ENCODE data around the gene PGBD4. TPM values are rescaled to one million over a fixed set of nuclear protein-coding genes. Genes with fewer than 3 reads are reported as not detected.

PGBD4 gene
- total and polyA plus RNA-seq, 2 of the 13 experiments (the other 11 are each of a cell fraction or from before 2014, with no cell fraction given), result 1.4 to 1.7 TPM

GRCh38 chr15:34101366-34102174 is at the start of gene PGBD4, which contains the start of gene EMC7 (continued):
- TF ChIP-seq, protein P1, sequence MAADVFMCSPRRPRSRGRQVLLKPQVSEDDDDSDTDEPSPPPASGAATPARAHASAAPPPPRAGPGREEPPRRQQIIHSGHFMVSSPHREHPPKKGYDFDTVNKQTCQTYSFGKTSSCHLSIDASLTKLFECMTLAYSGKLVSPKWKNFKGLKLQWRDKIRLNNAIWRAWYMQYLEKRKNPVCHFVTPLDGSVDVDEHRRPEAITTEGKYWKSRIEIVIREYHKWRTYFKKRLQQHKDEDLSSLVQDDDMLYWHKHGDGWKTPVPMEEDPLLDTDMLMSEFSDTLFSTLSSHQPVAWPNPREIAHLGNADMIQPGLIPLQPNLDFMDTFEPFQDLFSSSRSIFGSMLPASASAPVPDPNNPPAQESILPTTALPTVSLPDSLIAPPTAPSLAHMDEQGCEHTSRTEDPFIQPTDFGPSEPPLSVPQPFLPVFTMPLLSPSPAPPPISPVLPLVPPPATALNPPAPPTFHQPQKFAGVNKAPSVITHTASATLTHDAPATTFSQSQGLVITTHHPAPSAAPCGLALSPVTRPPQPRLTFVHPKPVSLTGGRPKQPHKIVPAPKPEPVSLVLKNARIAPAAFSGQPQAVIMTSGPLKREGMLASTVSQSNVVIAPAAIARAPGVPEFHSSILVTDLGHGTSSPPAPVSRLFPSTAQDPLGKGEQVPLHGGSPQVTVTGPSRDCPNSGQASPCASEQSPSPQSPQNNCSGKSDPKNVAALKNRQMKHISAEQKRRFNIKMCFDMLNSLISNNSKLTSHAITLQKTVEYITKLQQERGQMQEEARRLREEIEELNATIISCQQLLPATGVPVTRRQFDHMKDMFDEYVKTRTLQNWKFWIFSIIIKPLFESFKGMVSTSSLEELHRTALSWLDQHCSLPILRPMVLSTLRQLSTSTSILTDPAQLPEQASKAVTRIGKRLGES (CRISPR knock-in tag; IDR thresholded peaks at IDR 0.05; ENCODE audit: borderline replicate concordance), result no peak
- TF ChIP-seq UBTF (CRISPR knock-in tag; IDR thresholded peaks at IDR 0.05) (peak; percentile 74), DNMT1 (CRISPR knock-in tag; IDR thresholded peaks at IDR 0.05) (no peak), NFE2 (CRISPR knock-in tag; IDR thresholded peaks at IDR 0.05) (no peak), ZSCAN31 (CRISPR knock-in tag; IDR thresholded peaks at IDR 0.05; ENCODE audit: low read depth) (0 out of 2 replicates have a peak, but pooled peaks have one; percentile 28), MAFF (IDR thresholded peaks at IDR 0.05; ENCODE audit: low read depth, low read length) (no peak), MYNN (CRISPR knock-in tag; IDR thresholded peaks at IDR 0.05; ENCODE audit: low read depth) (no peak), NR2F2 (IDR thresholded peaks at IDR 0.05; ENCODE audit: borderline replicate concordance, low read depth) (no peak), POLR2AphosphoS5 (IDR thresholded peaks at IDR 0.05; ENCODE audit: low read depth, low read length) (peak; percentile 84), FLYWCH1 (CRISPR knock-in tag; IDR thresholded peaks at IDR 0.05) (no peak), ZBTB34 (CRISPR knock-in tag; IDR thresholded peaks at IDR 0.05) (no peak; the same call in 1 of the 2 replicates), ZNF335 (CRISPR knock-in tag; IDR thresholded peaks at IDR 0.05) (no peak), ZNF703 (CRISPR knock-in tag; IDR thresholded peaks at IDR 0.05; ENCODE audit: borderline replicate concordance) (no peak)
- TF ChIP-seq, protein P2, sequence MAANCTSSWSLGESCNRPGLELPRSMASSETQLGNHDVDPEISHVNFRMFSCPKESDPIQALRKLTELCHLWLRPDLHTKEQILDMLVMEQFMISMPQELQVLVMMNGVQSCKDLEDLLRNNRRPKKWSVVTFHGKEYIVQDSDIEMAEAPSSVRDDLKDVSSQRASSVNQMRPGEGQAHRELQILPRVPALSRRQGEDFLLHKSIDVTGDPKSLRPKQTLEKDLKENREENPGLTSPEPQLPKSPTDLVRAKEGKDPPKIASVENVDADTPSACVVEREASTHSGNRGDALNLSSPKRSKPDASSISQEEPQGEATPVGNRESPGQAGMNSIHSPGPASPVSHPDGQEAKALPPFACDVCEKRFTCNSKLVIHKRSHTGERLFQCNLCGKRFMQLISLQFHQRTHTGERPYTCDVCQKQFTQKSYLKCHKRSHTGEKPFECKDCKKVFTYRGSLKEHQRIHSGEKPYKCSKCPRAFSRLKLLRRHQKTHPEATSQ (CRISPR knock-in tag; IDR thresholded peaks at IDR 0.05; ENCODE audit: borderline replicate concordance), result no peak
- TF ChIP-seq, protein P3, sequence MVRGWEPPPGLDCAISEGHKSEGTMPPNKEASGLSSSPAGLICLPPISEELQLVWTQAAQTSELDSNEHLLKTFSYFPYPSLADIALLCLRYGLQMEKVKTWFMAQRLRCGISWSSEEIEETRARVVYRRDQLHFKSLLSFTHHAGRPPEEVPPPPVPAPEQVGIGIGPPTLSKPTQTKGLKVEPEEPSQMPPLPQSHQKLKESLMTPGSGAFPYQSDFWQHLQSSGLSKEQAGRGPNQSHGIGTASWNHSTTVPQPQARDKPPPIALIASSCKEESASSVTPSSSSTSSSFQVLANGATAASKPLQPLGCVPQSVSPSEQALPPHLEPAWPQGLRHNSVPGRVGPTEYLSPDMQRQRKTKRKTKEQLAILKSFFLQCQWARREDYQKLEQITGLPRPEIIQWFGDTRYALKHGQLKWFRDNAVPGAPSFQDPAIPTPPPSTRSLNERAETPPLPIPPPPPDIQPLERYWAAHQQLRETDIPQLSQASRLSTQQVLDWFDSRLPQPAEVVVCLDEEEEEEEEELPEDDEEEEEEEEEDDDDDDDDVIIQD (CRISPR knock-in tag; IDR thresholded peaks at IDR 0.05; ENCODE audit: low read depth), result peak; percentile 32; the same call in 1 of the 2 replicates

Data from HepG2 (cell line).